HG03520 (cell line): Measurements from ENCODE around the gene FNDC7.
A peak's percentile ranks its signal among the peaks of the same experiment; 100 is the strongest.
"Not testable (repeated sequence)": the region's sequence is repeated elsewhere in the genome, so short reads cannot be mapped to it uniquely, and the experiment has no call there.

Source experiments
- ATAC-seq: cut with Tn5 transposase; IDR thresholded peaks from one replicate; pipeline ENCODE4 v1.9.1; 2021; ENCODE audit warnings: mild to moderate bottlenecking, moderate library complexity; ENCODE audit not compliant: unreplicated experiment

The FNDC7 gene

GRCh38 chr1:108734171-108734865 lies 21.6 kb downstream of the FNDC7 start:
- ATAC-seq, result no peak

- no peak for ATAC-seq
Measured at GRCh38 chr1:108742253-108742652, 29.5 kb downstream of the FNDC7 start.

GRCh38 chr1:108745980-108746381 lies 33.3 kb downstream of the FNDC7 start:
- ATAC-seq, result no peak

GRCh38 chr1:108746382-108747170 lies 33.9 kb downstream of the FNDC7 start, which contains the start of gene STXBP3:
Gene STXBP3, plus strand, starts transcription at chr1:108746674. Its CDS starts 64 bp downstream, at chr1:108746738.
- ATAC-seq, result peak; percentile 85

GRCh38 chr1:108747171-108747850 lies 34.6 kb downstream of the FNDC7 start:
- ATAC-seq, result peak; percentile 21

- no peak for ATAC-seq
Measured at GRCh38 chr1:108747898-108748297, 35.2 kb downstream of the FNDC7 start.

- ATAC-seq, result no peak
Measured at GRCh38 chr1:108749081-108749480, 36.4 kb downstream of the FNDC7 start.

GRCh38 chr1:108750476-108751181 lies 37.9 kb downstream of the FNDC7 start:
- no peak for ATAC-seq

- no peak for ATAC-seq
Measured at GRCh38 chr1:108753363-108753762, 40.7 kb downstream of the FNDC7 start.

GRCh38 chr1:108758796-108759195 lies 46.1 kb downstream of the FNDC7 start:
- no peak for ATAC-seq

GRCh38 chr1:108767115-108767514 lies 54.4 kb downstream of the FNDC7 start:
- ATAC-seq, result no peak

- ATAC-seq, result no peak
Measured at GRCh38 chr1:108767708-108768107, 55.0 kb downstream of the FNDC7 start.

- ATAC-seq, result no peak
Measured at GRCh38 chr1:108777839-108778238, 65.1 kb downstream of the FNDC7 start.

GRCh38 chr1:108779455-108779854 lies 66.7 kb downstream of the FNDC7 start:
- ATAC-seq, result no peak

GRCh38 chr1:108780937-108781574 lies 68.3 kb downstream of the FNDC7 start:
- ATAC-seq, result no peak

GRCh38 chr1:108781575-108781944 lies 68.9 kb downstream of the FNDC7 start:
- not testable (repeated sequence) for ATAC-seq

- no peak for ATAC-seq
Measured at GRCh38 chr1:108785264-108785663, 72.6 kb downstream of the FNDC7 start.

- ATAC-seq, result no peak
Measured at GRCh38 chr1:108785880-108786279, 73.2 kb downstream of the FNDC7 start.

- no peak for ATAC-seq
Measured at GRCh38 chr1:108791790-108792189, 79.1 kb downstream of the FNDC7 start.
